CD4-positive, alpha-beta T cell treated with Interleukin-6 for 4 hours (primary cell): ENCODE measurements around the gene ZFP36L2.

Experiments used
- DNase-seq: peaks from one replicate; pipeline ENCODE4 v3.0.0-alpha.2; 2020; ENCODE audit warnings: mixed read lengths

Gene ZFP36L2

GRCh38 chr2:43222475-43223309 is 3.7 kb downstream of the ZFP36L2 start:
- DNase-seq: peak; percentile 37

DNA sequence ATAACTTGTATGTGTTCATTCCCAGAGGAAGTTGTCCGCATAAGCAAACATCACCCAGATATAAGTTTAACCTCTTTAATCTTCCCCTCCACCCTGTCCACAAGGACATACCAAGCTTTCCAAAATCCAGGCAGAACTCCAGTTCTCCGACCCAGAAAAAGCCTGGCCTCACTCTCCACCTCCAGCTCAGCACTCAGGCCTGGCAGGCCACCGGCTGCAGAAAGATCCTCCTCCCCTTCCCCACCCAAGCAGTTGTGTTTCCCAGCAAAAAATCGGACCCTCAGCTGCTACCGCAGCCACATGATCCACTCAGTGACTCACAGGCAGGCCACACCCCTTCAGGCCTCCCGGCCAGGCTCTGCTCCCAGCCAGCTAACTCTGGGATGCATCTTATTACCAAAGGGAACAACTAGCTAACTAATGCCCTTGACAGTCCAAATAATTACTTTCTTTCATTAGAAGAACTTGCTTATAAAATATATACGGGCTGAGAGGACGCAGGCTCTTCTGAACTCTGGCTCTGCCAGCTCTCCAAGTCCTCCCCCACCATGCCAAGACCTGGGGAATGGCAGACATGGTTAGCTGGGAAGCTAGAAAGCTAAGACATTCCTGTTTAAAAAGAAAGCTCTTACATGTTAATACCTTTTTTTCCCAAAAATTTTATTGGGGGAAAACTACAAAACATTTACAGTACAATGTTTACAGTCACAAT is 4.5 kb downstream of the ZFP36L2 start:
- peak; percentile 72 for DNase-seq

- DNase-seq: peak; percentile 63
Observed at GRCh38 chr2:43221124-43221762, 5.2 kb downstream of the ZFP36L2 start.

DNA sequence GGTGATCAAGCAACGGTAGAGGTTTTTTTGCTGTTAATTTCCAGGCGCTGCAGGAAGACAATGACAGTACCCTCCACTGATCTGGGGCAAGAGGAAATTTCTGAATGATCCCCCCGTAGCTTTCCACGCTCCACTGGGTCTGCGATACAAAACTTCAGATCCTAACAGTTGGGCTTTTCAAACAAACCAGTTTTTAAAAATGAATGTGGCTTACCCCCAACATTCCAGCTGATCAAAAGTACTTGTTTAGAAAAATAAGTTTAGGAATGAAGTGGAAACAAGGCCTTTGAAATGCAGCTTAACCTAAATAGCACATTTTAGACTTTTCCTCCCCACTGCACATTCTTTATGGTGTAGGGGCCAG is 5.7 kb downstream of the ZFP36L2 start:
- DNase-seq: peak; percentile 26

DNA sequence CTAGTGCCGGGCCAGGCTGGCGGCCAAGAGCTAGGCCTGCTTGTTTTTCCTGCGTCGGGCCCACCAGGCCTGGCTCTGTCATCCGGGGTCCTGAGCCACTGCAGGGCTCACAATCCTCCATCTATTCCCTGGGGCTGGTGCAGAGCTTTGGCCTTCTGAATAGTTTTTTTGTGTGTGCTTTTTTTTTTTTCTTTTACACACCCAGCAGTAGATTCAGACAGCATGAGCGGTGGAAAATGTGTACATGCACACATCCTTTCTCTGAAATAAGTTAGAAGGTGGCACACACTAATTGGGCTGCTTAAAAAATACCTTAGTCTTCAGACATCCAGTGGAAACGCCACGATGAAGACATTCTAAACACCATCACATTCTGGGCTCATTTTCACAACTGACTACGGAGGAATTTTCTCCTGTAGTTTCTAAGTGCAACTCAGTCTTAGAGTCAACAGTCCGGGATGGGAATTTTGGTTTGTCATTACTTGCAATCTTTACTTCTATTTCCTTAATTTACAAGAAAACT is 6.1 kb downstream of the ZFP36L2 start:
- DNase-seq: no peak

- DNase-seq: peak; percentile 83
Observed at GRCh38 chr2:43219383-43220228, 6.8 kb downstream of the ZFP36L2 start.

- DNase-seq: peak; percentile 87
Observed at GRCh38 chr2:43218702-43219382, 7.6 kb downstream of the ZFP36L2 start.

DNA sequence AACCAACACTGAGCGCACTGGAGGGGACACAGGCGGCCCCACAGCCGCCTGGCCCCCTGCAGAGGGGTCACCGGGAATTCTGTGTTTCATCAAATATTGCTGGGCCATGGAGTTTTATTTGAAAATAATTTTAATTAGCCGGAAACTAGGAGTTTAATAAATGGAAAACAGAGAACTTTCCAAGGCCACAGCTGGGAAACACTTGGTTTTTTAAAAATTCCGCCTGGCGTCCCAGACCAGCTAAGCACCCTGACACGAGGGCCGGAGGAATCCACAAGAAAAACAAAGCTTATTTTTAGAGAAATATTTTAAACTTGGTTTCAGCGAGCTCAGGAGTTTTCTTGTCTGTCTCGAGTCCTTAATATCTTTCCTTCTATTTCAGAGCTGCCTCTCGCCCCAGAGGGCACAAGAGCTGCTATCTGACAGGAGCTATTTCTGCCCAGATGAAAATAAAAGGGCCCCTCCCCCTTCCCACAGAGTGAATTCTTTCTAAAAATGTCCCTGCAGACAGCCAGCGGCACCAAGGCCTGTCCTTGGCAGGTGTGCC is 8.2 kb downstream of the ZFP36L2 start:
- DNase-seq: no peak

DNA sequence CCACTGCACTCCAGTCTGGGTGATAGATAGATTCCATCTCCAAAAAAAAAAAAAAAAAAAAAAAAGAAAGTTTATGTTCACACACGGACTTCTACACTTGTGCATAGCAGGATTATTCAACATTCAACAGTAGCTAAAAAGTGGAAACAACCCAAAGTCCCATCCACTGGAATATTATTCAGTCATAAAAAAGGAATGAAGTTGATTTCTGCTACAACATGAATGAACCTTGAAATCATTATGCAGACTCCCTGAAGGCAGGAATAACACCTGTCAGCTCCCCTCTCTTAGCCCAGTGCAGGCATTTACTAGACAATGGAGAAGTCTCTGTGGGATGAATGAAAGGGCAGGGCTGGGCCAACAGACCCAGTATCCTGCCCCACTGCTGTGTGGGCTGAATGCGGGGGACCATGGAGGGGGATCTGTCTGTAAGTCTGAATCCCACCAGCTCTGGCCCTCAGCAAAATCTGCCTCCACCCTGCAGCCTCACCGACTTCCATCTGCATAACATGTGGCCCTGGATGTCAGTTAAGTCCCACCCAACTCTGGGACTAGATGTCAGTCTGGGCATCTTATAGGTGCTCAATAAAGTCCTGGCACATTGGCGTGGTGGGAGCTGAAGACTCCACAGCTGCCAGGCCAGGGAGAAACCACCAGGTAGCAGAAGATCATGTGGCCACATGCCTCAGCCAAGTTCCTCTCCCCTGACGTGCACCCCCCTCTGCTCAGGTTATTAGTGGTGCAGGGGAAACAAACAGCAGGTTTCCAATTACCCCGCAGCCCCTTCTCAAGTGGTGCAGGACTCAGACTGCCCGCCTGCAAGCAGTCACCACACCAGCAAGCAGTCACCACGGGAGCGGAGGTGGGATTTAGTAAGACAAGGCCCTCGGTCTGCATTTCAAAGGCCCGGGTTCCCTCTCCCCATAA is 8.9 kb downstream of the ZFP36L2 start:
- peak; percentile 35 for DNase-seq

DNA sequence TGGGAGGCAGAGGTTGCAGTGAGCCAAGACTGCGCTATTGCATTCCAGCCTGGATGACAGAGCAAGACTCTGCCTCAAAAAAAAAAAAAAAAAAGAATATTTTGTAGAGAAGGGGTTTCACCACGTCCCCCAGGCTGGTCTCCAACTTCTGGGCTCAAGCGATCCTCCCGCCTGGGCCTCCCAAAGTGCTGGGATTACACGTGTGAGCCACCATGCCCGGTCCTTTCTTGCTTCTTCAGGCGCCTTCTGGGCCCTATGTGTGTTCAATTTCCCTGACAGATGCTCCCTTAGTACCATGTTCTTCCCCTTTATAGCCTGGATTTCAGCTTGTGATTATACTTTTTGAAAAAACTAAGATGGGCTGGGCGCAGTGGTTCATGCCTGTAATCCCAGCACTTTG is 9.8 kb downstream of the ZFP36L2 start:
- DNase-seq: no peak

DNA sequence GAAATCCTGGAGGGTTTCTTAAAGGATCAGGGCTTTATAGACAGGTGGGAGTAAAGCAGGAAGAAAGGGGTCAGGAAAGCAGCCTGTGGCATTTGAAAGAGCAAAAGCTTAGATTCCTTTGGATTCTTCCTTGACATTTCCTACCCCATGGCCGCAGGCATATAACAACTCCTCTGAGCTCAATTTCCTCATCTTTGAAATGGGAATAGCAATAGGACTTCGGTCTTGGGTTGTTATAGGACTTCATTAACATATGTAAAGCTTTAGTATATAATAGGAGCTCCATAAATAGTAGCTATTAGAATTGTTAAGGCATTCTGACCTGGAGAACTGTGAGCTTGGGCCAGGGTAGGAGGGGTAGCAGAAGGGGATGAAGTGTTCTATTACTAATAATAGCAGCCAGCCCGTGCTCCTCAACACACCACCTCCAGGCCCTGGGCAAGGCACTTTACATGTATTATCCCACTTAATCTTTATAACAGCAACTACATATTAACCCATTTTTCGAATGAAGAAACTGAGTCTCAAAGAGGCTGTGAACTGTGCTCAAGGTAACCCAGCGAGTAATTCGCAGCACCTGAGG is 10.6 kb downstream of the ZFP36L2 start:
- DNase-seq: no peak

DNA sequence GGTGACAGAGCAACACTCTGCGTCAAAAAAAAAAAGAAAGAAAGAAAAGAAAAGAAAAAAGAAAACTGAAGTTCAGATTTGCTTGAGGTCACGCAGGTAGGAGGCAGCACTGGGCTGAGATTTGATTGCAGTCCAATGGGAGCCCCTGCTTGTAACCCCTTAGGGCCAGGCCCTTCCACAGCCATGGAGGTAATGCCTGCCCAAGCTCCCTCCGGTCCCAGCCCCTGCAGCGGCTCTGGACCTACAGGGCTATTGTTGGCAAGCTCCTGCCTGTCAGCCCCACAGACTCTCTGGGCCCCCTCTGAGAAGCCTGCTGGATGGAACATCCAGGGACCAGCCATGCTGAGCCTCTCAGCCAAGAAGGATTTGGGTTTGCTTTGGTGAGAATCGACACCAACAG is 12.2 kb downstream of the ZFP36L2 start:
- no peak for DNase-seq

- DNase-seq: no peak
Observed at GRCh38 chr2:43212931-43213330, 13.5 kb downstream of the ZFP36L2 start.

DNA sequence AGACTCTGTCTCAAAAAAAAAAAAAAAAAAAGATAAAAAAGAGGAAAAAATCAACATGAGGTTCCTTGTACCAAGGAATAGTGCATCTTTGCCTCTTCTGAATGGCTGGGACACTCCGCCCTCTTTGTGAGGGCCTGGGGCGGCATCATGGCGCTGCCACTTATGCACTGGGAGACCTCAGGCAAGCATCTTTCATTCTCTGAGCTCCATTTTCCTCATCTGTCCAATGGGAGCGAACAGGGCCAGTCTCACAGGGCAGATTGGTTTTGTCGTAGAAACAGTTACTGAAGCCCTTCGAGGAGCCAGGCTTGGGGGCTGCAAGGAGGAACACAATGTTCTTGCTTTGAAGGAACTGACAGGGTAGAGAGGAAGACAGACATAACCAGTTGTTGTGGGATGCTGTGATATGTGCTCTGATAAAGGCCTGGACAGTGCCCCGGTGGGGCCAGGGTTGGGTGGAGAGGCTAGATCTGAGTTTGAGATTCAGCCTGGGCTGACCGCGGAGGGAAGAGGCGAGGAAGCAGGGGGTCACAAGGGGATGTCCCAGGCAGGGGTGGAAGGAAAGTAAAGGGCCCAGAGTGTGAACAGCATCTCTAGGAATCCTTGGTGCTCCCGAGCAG is 14.1 kb downstream of the ZFP36L2 start:
- DNase-seq: no peak

DNA sequence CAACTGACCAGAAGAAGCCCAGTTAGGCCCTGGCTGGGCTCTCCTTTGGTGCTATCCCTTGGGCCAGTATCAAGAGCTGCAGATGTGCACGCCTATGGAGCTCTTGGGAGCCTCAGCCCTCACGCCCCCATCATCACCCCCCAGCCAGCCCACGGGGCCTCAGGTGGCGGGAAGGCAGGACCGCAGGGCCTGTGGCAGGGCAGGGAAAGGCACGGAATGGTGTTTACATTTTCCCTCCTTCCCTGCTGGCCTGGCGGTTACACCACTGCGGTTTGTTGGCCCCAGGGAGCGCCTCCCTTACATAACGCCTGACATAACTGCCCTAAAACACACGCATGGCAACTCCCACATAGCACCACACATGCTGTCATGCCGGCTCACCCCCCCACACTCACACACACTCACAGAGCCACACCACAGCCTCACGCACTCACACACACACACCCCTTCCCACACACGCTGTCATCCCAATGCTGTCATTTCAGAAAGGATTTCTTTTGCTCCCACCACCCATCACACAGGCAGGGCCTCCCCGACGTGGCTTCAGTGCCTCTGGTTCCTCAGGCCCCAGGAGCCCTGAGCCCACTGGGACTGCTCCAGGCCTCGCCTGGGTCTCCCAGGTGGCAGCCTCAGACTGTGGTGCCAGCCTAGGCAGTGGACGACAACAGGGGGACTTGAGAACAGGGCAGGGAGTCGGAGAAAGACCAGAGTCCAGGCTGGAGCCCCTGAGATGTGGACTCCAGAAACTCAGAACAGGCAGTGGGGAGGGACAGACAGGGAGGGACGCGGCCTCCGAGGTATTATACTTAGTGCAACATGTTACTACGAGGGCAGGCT is 15.7 kb downstream of the ZFP36L2 start:
- peak; percentile 64 for DNase-seq

GRCh38 chr2:43210125-43210466 is 16.3 kb downstream of the ZFP36L2 start:
- DNase-seq: no peak

DNA sequence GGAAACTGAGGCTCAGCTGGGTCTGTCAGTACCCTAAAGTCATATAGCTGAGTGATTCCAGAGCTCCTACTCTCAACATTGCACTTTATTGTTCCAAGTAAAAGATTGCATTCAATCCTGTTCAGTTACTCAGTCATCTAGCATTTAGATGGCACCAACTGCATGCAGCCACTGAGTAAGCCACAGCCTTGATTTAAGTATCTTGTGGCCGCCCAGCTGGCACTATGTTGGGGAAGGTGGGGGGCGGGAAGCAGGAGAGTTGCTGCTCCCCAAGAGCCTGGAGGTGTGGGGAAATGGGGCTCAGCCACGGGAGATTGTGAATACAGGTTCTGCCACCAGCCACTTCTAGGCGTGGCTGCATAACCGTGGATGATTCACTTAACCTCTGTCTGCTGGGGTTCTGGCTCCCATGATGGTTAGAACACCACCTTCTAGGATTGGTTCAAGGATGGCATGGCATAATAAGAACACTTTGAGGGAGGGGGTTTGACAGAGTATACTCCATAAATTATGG is 17.1 kb downstream of the ZFP36L2 start:
- DNase-seq: no peak

- DNase-seq: no peak
Observed at GRCh38 chr2:43207553-43208300, 18.7 kb downstream of the ZFP36L2 start.
